GM18867 (cell line): ENCODE results near the gene KIAA1755.
"Not testable (repeated sequence)": the region's sequence is repeated elsewhere in the genome, so short reads cannot be mapped to it uniquely, and the experiment has no call there.

Source experiments
- ATAC-seq: cut with Tn5 transposase; IDR thresholded peaks from one replicate; pipeline ENCODE4 v1.9.1; 2021; ENCODE audit warnings: mild to moderate bottlenecking, moderate library complexity; ENCODE audit not compliant: unreplicated experiment

KIAA1755 gene

DNA sequence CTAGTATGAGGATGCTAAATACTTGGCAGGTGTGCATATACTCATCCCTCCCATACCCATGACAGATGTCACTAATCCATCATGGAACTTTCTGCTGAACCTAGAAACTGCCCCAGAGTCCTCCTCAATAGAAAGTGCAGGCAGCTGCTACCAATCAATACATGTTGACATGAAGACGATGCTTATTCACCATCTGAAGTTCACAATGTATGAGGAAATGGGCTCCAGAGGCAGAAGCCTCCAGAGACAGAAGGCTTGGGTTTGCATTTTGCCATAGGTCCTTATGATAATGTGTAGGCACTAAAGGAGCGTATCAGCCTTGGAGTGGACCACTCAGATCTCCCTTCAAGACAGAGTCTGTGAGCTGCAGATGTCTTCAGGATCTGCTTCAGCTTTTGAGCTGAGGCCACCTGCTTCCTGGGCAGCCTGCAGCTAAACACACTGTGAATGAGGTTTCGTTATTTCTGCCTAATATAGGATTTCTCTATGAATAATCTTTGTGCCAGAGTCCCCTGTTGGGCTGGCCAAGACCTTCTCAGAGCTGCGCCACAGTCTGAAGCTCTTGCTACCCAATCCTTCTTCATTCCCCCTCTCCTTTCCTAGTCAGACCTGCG is 7.5 kb upstream of the KIAA1755 start:
- no peak for ATAC-seq

GRCh38 chr20:38267296-38267695 is 6.8 kb upstream of the KIAA1755 start:
- ATAC-seq = no peak

GRCh38 chr20:38266426-38266825 is 5.9 kb upstream of the KIAA1755 start:
- no peak for ATAC-seq

DNA sequence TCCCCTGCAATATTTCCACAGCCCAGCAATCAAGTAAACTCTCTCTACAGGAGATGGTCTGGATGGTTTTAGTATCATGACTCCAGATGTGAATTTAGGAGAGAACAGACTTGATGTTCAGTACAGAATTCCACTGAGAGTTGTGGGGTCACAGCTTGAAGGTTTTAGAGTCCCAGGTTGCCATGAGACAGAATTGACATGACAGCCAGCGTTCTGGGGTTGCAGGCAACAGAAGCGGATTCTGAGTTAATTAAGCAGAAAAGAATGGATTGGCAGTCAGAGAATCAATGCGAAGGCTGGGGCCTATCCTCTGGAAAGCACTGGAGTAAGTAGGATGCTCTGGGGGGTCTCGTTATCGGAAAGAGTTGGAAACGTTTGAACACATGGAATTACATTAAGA is 2.4 kb upstream of the KIAA1755 start:
- no peak for ATAC-seq

DNA sequence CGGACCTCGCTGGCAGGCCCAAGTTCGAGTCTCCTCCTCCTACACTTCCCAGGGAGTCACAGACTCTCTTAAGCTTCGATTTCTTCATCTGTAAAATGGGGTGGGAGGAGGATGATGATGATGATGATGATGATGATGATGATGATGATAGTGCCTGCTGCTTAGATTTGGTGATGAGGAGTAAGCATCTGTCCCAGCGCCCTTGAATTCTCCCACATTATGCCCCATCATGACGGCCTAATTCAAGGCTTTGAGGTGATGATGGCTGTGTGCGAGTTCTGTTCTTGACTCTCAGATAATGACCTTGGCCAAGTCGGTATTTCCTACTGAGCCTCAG is 487 bp upstream of the KIAA1755 start:
- no peak for ATAC-seq

DNA sequence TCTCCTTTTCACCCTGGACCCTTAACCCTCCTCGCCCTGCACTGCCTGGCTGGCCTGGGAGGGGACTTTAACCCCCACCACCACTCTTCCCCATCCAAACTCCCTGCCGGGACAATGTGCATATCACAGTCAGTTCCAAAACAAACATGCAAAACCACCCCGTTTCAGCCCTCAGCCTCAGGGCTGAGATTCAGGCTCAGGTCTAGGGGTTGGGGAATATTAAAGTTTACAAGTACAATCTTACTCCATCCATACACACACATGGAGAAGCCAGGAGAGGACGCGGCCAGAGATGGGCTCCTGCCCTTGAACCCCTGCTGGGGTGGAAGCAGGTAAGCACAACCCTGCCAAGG is 534 bp downstream of the KIAA1755 start:
- ATAC-seq = no peak

GRCh38 chr20:38258545-38259215 is 1.9 kb downstream of the KIAA1755 start:
- ATAC-seq = no peak

GRCh38 chr20:38256966-38257365 is 3.6 kb downstream of the KIAA1755 start:
- ATAC-seq = no peak

DNA sequence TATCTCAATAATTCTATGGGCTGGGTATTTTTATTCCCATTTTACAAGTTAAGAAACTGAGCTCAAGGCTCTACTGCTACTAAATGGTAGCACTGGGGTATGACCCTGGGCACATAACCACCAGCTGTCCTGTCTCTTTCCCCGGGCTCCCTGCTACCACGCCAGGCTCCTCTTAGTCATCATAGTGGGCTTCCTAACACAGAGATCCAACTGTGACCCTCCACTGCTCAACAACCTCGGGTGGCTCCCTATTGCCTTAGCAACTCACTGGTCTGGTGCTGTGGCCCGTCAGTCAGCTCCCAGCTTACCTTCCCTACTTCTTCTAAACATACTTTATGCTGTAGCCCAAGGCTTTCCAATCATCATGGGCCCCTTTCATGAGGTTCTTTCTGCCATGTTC is 4.5 kb downstream of the KIAA1755 start:
- no peak for ATAC-seq

- no peak for ATAC-seq
Measured at GRCh38 chr20:38255393-38255792, 5.1 kb downstream of the KIAA1755 start.

DNA sequence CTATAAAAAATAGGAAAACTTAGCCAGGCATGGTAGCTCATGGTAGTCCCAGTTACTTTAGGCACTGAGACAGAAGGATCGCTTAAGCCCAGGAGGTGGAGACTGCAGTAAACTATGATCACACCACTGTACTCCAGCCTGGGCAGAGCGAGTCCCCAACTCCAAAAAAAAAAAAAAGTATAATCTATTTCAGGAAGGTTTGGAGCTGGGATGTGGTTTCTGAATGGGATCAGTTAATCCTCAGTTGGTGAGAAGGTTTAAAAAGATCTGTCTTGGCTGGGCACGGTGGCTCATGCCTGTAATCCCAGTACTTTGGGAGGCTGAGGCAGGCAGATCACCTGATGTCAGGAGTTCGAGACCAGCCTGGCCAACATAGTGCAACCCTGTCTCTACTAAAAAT is 5.9 kb downstream of the KIAA1755 start:
- ATAC-seq = not testable (repeated sequence)

- no peak for ATAC-seq
Measured at GRCh38 chr20:38253571-38253970, 7.0 kb downstream of the KIAA1755 start.

GRCh38 chr20:38252292-38253288 is 7.9 kb downstream of the KIAA1755 start:
- ATAC-seq = no peak

DNA sequence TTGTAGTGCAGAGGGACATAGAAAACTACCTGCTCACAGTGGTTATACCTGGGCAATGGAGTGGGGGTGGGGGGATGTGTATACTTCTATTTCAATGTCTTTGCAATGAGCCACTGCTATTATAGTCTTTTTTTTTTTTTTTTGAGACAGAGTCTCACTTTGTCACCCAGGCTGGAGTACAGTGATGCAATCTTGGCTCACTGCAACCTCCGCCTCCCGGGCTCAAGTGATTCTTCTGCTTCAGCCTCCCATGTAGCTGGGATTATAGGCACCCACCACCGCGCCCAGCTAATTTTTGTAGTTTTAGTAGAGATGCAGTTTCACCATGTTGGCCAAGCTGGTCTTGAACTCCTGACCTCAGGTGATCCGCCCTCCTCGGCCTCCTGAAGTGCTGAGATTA is 9.1 kb downstream of the KIAA1755 start:
- ATAC-seq = not testable (repeated sequence)

- no peak for ATAC-seq
Measured at GRCh38 chr20:38250609-38251008, 9.9 kb downstream of the KIAA1755 start.

DNA sequence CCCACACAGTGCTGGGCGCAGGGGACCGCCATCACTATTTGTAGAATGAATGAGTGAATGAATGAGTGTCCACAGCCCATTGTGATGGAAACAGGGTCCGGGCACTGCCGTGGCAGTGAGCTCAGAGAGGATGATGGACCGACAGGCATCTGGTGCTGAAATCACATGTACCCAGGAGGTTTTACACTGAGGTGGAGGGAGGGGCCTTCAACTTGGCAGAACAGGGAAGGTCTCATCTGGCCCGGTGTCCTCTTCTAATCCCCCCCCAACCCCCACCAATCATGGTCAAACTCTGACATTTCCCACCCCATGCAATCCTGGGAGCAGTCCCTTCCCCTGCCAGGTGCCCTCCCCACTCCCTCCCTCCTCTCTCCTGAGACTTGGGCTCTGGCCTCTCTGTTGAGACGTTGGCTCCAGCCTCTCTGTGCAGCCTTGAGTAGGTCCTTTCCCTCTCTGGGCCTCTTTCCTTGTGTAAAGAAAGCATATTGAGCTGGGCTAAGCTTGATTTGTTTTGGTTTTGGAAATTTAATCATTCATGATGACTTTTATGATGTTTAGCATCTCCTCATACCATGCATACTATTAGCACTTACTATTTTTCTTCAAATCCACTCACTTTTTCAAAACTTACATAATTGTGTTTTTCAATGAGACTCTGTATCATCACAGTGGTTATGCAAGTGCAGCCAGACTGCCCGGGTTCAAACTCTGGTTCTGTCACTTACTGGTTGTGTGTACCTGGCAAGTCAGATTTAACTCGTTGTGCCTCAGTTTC is 10.8 kb downstream of the KIAA1755 start:
- no peak for ATAC-seq

GRCh38 chr20:38248133-38248532 is 12.4 kb downstream of the KIAA1755 start:
- ATAC-seq = no peak

GRCh38 chr20:38247725-38248124 is 12.8 kb downstream of the KIAA1755 start:
- not testable (repeated sequence) for ATAC-seq

GRCh38 chr20:38247166-38247509 is 13.4 kb downstream of the KIAA1755 start:
- no peak for ATAC-seq

DNA sequence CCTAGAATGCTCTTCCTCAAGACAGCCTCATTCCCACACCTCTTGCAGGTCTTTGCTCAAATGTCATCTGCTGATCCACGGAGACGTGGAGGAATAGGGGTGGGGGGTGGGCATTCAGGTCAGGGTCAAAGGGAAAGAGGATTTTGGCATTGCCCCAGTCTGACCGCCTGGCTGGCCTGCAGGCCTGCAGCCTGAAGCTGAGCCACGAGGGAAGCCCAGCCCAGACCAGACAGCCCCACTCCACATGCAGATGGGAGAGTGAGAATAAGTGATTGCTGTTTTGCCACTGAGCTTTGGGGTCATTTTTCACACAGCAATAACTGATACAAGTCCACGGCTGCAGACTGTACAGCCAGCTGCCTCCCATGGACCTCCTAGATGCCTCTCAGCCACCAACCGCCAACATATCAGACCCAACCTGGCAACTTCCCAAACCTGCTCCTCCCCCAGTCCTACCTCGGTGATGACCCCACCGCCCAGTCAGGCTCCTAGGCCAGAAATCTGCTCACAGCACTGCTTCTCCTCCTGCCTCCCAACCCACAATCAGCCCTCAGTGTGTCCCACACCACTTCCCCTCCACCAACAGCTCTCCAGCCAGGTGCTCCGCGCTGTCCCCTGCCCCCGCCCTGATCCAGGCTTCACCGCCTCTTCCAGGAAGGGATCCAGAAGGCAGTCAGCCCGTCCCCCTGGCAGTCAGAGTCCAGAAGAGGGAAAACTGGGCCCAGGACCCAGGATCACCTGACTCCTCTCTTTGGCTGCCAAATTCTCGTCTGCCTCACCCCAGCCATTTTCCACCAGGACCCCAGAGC is 14.0 kb downstream of the KIAA1755 start:
- ATAC-seq = no peak
